Stimulated activated CD8-positive, alpha-beta memory T cell treated with anti-CD3 and anti-CD28 coated beads, Interleukin-4, amount 100 ng/mL, for 4 hours (primary cell): ENCODE measurements around the gene PMEPA1.

Source experiments
- DNase-seq, 2 donors: peaks; one replicate each; pipeline ENCODE4 v3.0.0-alpha.2; 2020; ENCODE audit warnings: low read depth in 2 of 2, low spot score in 1 of 2

PMEPA1 gene

DNA sequence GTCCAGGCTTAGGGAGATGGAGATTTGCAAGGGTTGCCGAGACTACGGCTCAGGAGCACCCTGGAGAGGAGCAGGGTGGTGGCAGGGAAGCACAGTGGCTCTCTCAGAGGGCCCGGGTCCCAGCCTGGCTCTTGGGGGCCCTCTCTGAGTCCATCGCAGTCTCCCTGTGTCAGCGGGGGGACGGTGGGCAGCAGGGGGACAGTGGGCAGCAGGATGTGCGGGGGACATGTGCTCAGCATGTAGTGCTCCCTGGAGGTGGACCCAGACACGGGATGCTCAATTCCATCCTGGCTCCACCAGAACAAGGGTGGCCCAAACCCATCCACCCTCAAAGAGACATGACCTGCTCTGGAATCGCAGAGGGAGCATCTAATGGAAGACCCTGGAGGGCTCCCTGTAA lies 46.6 kb downstream of the PMEPA1 start:
- DNase-seq, result no peak

- no peak for DNase-seq
Measured at GRCh38 chr20:57662456-57663240, 47.2 kb downstream of the PMEPA1 start.

DNA sequence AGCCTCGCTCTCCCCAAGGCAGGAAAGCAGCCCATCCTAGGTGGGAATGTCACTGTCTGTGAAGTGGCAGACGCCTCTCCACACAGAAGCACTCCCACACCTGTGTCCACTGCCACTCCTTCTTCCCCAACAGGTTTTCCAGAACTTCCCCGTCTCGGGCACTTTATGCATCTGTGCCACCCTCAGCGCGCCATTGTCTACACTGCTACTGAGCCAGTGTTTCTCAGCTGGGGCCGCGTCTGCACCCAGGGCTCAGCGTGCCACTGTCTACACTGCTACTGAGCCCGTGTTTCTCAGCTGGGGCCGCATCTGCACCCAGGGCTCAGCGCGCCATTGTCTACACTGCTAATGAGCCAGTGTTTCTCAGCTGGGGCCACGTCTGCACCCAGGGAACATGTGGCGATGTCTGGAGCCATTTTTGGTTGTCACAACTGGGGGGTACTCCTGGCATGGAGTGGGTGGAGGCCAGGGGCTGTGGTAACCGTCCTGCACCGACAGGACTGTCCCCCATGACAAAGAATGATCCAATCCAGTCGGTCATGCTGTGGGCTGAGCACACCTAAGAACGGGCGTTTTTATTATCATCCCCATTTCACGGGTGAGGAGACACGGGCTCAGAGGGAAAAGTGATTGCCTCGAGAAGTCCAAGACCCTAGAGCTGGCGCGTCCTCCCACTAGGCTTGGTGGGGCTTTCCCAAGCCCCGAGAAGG lies 47.9 kb downstream of the PMEPA1 start:
- no peak for DNase-seq

GRCh38 chr20:57660922-57661745 lies 48.7 kb downstream of the PMEPA1 start:
- DNase-seq, result no peak

DNA sequence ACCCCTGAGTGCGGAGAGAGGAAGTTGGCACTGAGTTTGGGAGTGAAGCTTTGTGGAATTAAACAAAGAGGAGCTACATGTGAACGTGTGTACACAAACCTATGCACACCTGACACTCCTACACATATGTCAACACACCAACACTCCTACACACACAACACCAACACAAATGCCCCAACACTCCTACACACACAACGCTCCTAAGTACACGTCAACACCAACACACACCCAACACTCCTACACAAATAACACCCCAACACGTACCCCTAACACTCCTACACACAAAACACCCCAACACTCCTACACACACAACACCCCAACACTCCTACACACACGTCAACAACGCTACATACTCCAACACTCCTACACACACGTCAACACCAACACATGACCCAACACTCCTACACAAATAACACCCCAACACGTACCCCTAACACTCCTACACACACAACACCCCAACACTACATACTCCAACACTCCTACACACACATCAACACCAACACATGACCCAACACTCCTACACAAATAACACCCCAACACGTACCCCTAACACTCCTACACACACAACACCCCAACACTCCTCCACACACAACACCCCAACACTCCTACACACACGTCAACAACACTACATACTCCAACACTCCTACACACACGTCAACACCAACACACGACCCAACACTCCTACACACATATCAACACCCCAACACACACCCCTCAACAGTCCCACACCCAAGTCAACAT lies 49.5 kb downstream of the PMEPA1 start:
- no peak for DNase-seq

- no peak for DNase-seq
Measured at GRCh38 chr20:57659517-57660180, 50.2 kb downstream of the PMEPA1 start.

DNA sequence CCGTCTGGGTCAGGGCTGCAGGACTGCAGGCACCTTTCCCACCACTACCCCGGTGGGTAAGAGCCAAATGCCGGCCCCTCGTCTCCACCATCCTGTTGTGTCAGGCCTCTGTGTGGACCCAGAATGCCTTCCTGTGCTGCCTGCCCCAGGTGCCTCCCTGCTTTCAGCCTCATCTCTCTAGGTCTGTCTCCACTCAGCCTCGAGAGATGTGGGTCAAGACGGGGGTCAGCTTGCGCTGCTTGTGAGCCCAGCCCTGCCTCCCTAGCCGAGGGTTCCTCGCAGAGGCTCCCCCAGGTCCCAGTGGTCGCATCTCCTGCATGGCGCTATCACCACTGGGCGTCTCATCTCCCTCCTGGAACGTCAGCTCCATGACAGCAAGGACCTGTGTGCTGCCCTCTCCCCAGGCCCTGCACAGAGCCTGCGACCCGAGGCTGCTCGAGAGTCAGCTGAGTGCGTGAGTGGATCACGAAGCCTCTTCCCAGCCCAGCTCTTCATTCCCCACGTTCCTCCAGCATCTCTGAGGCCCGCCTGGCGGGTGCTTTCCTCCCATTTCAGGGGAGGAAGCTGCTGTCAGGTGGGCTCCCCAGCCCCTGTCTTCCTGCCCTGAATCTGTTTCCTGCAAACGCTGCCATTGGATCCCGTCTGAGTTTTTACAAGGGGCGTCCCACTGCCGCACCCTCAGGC lies 50.8 kb downstream of the PMEPA1 start:
- no peak for DNase-seq

GRCh38 chr20:57658447-57658832 lies 51.4 kb downstream of the PMEPA1 start:
- no peak for DNase-seq

DNA sequence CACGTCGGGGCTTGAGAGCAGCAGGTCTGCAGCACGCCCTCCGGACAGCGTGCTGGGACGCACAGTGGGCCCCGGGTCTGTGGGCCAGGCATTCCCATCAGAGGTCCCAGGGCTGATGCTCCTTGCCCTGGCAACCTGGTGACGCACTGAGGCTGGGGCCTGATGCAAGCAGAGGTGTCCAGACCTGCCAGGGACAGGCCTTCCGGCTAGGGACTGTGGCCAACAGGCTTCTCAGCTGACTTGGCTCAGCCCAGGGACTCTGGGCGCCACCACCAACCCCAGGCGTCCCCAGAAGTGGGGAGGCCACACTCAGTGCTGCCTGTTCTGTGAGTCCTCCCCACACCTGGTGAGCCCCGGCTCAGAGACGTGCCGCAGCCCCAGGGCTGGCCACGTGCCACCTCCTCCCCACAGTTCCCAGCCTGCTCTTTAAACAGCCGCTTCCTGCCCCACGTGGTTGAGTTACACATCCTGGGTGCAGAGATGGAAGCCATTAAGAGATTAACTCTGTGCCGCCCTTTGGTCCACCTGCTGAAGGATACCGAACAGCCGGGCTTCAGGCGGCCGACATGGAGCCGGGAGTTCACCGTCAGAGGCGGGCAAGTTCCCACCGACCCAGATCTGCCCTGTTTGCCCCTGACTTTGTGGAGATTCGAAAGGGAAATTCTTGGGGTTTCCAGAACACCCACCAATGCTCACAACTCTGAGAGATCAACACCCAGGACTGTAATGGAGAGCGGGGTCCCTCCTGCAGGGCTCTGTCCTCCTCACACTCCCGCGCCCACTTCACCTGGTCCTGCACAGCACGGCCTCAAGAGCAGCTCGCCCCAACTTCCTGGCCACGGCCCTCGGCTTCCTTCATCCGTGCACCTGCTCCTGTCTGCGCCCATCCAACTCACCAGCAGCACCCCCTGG lies 52.0 kb downstream of the PMEPA1 start:
- no peak for DNase-seq

- DNase-seq, result no peak
Measured at GRCh38 chr20:57656821-57657534, 52.8 kb downstream of the PMEPA1 start.

GRCh38 chr20:57656252-57656820 lies 53.5 kb downstream of the PMEPA1 start:
- DNase-seq, result no peak

GRCh38 chr20:57655809-57656155 lies 54.0 kb downstream of the PMEPA1 start:
- DNase-seq, result no peak

GRCh38 chr20:57654998-57655808 lies 54.6 kb downstream of the PMEPA1 start:
- DNase-seq, result no peak

DNA sequence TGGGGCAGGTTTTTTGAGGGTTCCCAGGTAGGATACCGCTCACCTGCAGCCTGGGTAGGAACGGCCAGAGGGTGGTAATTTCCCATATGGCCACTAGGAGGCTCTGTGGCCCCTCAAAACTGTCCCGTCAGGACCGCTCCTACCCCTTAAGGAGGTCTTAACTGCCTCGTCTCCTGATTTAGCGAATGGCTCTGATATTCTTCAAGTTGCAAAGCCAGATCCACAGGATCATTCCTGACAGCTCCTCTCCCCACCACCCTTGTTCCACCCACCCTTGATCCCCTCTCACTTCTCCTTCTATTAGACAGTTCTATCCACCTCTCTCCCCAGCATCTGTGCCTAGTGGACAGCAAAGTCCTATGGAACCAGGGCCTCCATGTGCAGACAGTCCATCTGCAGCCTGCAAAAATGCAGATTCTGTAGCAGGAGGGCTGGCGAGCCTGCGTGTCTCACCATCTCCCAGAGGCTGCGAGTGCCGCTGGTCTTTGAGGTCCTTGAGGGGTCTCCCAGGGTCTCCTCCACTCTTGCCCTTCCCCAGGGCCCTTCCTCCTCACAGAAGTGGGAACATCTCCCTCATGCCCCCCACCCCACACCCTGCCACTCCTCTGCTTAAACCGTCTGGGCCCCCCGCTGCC lies 55.3 kb downstream of the PMEPA1 start:
- peak in 1 of 2 donors; percentile 25 for DNase-seq

DNA sequence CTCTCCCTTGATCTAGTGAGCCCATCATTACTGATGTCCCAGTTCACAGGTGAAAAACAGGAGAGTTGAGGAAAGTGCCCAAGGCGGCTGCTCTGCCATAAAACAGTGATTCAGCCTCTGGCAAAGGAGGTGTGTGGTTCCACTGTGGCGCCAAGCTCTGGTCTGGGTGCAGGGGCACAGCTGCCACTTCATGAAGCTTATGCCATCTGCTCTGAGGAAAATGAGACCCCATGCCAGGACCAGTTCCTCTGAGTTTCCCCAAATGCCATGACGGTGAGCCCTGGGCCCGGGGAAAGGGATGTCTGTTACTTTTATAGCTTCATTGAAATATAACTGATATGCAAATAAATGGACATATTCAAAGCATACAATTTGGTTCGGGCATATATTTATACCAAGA lies 55.9 kb downstream of the PMEPA1 start:
- DNase-seq, result no peak

GRCh38 chr20:57653546-57653900 lies 56.3 kb downstream of the PMEPA1 start:
- no peak for DNase-seq
